Lower lobe of right lung (tissue), 2 donors: Measurements from ENCODE around the gene JTB. TPM values are rescaled to one million over a fixed set of nuclear protein-coding genes. Genes with fewer than 3 reads are reported as not detected.
"Not testable (repeated sequence)": the region's sequence is repeated elsewhere in the genome, so short reads cannot be mapped to it uniquely, and the experiment has no call there.

Experiments
- ATAC-seq, 2 donors: fragments of 200-7000 bp; cut with Tn5 transposase; one replicate each; pipeline ENCODE4 v1.9.1; 2020 to 2022; ENCODE audit warnings: mild to moderate bottlenecking in 2 of 2, moderate library complexity in 2 of 2
- DNase-seq: peaks from one replicate; pipeline ENCODE4 v3.0.0-alpha.2; 2020
- H3K27ac ChIP-seq: fragments of 200-600 bp; one replicate; pipeline ENCODE4 v1.8.0; 2022
- H3K27me3 ChIP-seq: fragments of 200-600 bp; one replicate; pipeline ENCODE4 v1.8.0; 2022; ENCODE audit warnings: low read depth
- H3K36me3 ChIP-seq: fragments of 200-600 bp; one replicate; pipeline ENCODE4 v1.8.0; 2022; ENCODE audit warnings: mild to moderate bottlenecking
- H3K4me1 ChIP-seq: fragments of 200-600 bp; one replicate; pipeline ENCODE4 v1.8.0; 2022
- H3K4me3 ChIP-seq: fragments of 200-600 bp; one replicate; pipeline ENCODE4 v1.8.0; 2022; ENCODE audit warnings: mild to moderate bottlenecking
- H3K9me3 ChIP-seq: fragments of 200-600 bp; one replicate; pipeline ENCODE4 v1.8.0; 2022
- intact Hi-C: fragments of 100-400 bp; cut with DNase I; formaldehyde crosslinking; loops from one replicate; pipeline ENCODE4 v1.11.0; 2022
- total RNA-seq: library from RNA; stranded (reverse); fragmentation: NEBNext Ultra II Directional; extraction: Animal tissue kit (Norgen Biotek cat#: 25700); gene quantifications from one replicate; pipeline ENCODE4 v1.2.1, GENCODE V29; 2021
- TF ChIP-seq, protein P1 (sequence below): fragments of 200-600 bp; IDR thresholded peaks from one replicate; pipeline ENCODE4 v1.8.0; 2022; ENCODE audit warnings: antibody characterized with exemption, mild to moderate bottlenecking
- donor health status: DM: no; HTN: yes; CAD: no; lungs with severe emphysema.

JTB gene
- total RNA-seq, 1 donor from 2014 or later, result 121 TPM

DNA sequence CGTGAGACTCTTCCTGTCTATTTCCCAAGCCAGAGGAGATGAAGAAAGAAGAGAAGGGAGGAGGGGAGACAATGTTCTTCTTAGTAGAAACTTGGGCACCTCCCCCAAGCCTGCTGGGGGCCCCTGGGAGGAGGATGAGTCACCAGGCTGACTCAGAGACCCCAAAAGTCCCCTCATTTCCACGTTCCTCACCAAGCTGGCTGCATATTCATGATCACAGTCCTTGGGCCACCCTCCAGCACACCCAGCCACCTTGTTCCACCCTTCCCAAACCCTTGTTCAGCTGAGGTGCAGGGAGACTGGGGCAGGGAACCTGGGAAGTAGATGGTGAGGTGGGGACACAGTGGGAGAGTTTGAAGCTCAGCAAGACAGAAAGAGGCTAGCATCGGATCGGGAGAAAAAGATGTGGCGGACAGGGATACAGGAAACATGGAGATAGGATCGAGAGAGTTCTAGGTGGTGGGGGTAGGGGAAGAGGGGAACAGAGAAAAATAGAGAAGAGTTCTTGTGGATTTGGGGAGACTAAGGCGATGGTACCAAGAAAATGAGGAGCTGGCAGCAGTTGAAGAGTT, 8.0 kb upstream of the JTB start:
- Histone ChIP-seq H3K27ac (peak overlapping the region; percentile 85), H3K36me3 (peaks cover 26% of the 10 kb centered on the region), H3K4me1 (peaks cover 31% of the 10 kb centered on the region), H3K9me3 (no peaks in the 10 kb centered on the region), H3K27me3 (no peaks in the 10 kb centered on the region), H3K4me3 (peak overlapping the region; percentile 71)
- DNase-seq (no peak), ATAC-seq (peak in 1 of 2 donors; percentile 25)
- TF ChIP-seq, protein P1, sequence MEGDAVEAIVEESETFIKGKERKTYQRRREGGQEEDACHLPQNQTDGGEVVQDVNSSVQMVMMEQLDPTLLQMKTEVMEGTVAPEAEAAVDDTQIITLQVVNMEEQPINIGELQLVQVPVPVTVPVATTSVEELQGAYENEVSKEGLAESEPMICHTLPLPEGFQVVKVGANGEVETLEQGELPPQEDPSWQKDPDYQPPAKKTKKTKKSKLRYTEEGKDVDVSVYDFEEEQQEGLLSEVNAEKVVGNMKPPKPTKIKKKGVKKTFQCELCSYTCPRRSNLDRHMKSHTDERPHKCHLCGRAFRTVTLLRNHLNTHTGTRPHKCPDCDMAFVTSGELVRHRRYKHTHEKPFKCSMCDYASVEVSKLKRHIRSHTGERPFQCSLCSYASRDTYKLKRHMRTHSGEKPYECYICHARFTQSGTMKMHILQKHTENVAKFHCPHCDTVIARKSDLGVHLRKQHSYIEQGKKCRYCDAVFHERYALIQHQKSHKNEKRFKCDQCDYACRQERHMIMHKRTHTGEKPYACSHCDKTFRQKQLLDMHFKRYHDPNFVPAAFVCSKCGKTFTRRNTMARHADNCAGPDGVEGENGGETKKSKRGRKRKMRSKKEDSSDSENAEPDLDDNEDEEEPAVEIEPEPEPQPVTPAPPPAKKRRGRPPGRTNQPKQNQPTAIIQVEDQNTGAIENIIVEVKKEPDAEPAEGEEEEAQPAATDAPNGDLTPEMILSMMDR, result no peak
- intact Hi-C loops, result loop anchor here (10.0 kb wide), 1 partner anchor 191 kb away; no protein-coding TSS in a partner anchor

DNA sequence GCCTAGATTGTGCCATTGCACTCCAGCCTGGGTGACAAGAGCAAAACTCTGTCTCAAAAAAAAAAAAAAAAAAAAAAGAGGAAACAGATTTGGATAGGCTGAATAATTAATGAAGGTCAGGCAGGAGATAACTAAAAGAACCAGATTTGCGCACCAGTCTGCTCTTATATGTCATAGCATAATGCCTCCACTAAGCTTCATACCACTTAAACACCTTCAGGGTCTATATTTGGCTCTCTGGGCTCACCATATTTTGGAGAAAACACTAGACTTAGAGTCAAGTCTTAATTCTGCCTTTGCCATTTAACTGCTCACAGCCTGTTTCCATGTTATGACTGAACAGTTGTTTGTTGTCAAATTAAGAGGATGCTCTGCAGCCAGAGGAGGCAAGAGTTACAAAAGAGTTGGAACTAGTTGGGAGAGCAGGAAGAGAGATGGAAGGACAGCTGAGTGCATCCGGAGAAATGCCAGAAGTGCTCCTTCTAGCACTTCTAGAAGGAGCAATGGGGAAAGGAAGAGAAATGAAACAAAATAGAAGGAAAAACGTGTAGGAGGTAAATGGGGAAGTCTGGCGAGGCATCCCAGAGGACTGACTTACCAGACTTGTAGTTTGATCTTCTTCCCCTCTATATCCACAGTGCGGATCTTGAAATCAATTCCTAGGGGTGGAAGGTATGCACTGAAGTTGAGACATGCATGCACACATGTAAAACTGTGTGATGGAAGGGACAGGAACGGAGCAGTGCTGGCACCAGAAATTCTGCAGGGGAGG, 6.8 kb upstream of the JTB start:
- Histone ChIP-seq H3K4me1 (peaks cover 26% of the 10 kb centered on the region), H3K36me3 (peaks cover 31% of the 10 kb centered on the region), H3K27ac (no peak overlapping the region), H3K27me3 (no peaks in the 10 kb centered on the region), H3K4me3 (peak overlapping the region; percentile 71), H3K9me3 (no peaks in the 10 kb centered on the region)
- intact Hi-C loops, result loop anchor here (10.0 kb wide), 1 partner anchor 190 kb away; no protein-coding TSS in a partner anchor
- DNase-seq (no peak), ATAC-seq (no peak)
- TF ChIP-seq, protein P1, result no peak

DNA sequence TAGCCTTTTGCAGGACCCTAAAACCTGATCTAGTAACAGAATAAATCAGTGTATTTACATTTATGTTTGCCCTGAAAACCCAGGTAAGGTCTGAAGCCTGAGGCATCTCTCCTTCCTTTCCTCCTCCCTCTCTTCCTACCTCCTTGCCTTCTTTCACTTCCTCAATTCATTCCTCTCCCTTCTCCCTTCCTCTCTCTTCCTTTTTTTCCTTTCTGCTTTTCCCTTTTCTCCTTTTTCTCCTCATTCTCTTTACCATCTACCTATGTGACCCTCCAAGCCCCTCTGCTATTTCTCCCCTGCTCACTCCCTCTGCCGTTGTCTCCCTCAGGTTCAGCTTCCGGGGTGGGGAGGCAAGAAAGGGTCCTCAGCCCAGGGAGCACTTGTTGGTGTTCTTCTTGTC, 4.3 kb upstream of the JTB start:
- intact Hi-C loops, result loop anchor here (10.0 kb wide), 1 partner anchor 187 kb away; no protein-coding TSS in a partner anchor
- Histone ChIP-seq H3K36me3 (peaks cover 35% of the 10 kb centered on the region), H3K4me1 (peaks cover 30% of the 10 kb centered on the region)
- not testable (repeated sequence) for ATAC-seq, H3K4me3 ChIP-seq, DNase-seq, H3K27ac ChIP-seq, H3K27me3 ChIP-seq, H3K9me3 ChIP-seq

DNA sequence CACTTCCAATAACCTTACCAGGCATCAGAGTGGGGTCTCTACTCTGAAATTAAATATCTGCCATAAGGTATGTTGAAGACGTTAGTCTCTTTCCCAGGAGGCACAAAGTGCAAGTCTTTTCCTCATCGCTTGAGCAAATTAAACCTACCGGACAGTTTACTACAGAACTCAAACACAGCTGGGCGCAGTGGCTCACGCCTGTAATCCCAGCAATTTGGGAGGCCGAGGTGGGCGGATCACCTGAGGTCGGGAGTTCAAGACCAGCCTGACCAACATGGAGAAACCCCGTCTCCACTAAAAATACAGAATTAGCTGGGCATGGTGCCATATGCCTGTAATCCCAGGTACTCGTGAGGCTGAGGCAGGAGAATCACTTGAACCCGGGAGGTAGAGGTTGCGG, 1.6 kb upstream of the JTB start:
- Histone ChIP-seq H3K4me1 (peaks cover 22% of the 10 kb centered on the region), H3K36me3 (peaks cover 55% of the 10 kb centered on the region)
- H3K4me3 ChIP-seq, H3K9me3 ChIP-seq, ATAC-seq, intact Hi-C loops, H3K27ac ChIP-seq, DNase-seq, H3K27me3 ChIP-seq: not testable (repeated sequence)

DNA sequence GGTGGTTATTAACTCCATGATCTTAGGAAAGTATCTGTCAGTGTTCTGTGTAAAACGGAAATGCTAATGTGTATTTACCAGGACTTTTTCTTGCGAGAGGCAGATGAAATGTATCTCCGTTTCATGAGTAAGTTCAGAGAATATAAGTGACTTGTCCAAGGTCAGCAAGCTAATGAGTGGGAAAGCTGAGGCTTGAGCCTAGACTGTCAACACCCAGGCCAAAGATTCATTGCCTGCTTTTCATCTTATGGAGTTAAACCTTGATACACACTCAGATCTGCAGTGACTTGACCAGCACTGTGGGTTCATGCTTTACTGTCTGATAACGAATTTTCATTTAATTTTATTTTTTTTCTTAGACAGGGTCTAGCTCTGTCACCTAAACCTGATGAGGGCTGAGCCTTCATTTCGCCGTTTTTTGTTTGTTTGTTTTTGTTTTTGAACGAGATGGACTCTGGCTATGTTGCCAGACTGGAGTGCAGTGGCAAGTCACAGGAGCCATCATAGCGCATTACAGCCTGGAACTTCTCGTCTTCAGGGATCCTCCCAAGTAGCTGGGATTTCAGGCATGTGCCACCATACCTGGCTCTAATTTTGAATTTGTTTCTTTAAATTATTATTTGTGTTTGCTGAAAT, 918 bp upstream of the JTB start:
- H3K27ac ChIP-seq, result peak overlapping the region; percentile 92
- H3K36me3 ChIP-seq, result peaks cover 62% of the 10 kb centered on the region
- ATAC-seq (no peak), DNase-seq (no peak)
- H3K4me1 ChIP-seq, result peaks cover 22% of the 10 kb centered on the region
- TF ChIP-seq, protein P1, result no peak
- H3K9me3 ChIP-seq, result no peaks in the 10 kb centered on the region
- intact Hi-C loops, result no loop called here
- H3K4me3 ChIP-seq, result peak overlapping the region; percentile 99
- H3K27me3 ChIP-seq, result no peaks in the 10 kb centered on the region

DNA sequence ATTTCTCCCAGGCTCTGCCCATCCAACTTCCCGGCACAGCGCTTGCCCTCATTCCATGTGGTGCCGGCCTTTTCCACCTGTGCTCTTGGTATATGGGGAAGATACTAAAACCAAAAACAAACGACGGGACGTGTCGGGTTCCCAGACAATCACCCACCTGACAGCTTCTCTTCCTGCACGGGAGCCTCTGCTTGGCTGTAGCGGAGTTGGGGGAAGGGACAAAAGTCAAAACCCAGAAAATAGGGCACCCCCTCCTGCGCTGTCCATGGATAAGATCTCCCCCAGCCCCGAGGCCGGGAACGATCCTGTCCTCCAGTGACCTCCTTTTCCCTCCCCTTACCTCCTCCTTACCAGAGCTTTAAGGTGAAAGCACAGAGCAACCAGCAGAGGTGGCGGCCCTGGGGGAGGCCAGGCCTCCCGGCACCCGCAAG, 640 bp downstream of the JTB start:
- intact Hi-C loops, result no loop called here
- peak; percentile 2 to 11 for ATAC-seq
- H3K27me3 ChIP-seq, result no peaks in the 10 kb centered on the region
- no peak for DNase-seq
- peak overlapping the region; percentile 99 for H3K4me3 ChIP-seq
- peaks cover 58% of the 10 kb centered on the region for H3K36me3 ChIP-seq
- no peaks in the 10 kb centered on the region for H3K9me3 ChIP-seq
- TF ChIP-seq, protein P1, result no peak
- peaks cover 22% of the 10 kb centered on the region for H3K4me1 ChIP-seq
- H3K27ac ChIP-seq, result peak overlapping the region; percentile 92
